ENCODE measurements around the gene DOC2B.
"Not testable (repeated sequence)": the region's sequence is repeated elsewhere in the genome, so short reads cannot be mapped to it uniquely, and the experiment has no call there.

DOC2B gene

GRCh38 chr17:144936-145670 is 36.3 kb downstream of the DOC2B start:
- no peak for DNase-seq (ENCODE audit: low spot score)

GRCh38 chr17:143785-144281 is 37.6 kb downstream of the DOC2B start:
- peak; percentile 60 for DNase-seq (ENCODE audit: low spot score)

- no peak for DNase-seq (ENCODE audit: low spot score)
These were observed 38.3 kb downstream of the DOC2B start for GRCh38 chr17:142876-143784.

- peak; percentile 44 for DNase-seq (ENCODE audit: low spot score)
These were observed 39.3 kb downstream of the DOC2B start for GRCh38 chr17:142102-142661.

GRCh38 chr17:139401-140205 is 41.8 kb downstream of the DOC2B start:
- not testable (repeated sequence) for DNase-seq (ENCODE audit: low spot score)

GRCh38 chr17:137166-137807 is 44.2 kb downstream of the DOC2B start, which contains the start of gene SCGB1C2:
SCGB1C2 (plus strand) TSS chr17:137569; CDS start chr17:137591, 22 bp downstream.
- DNase-seq (ENCODE audit: low spot score), result not testable (repeated sequence)

- not testable (repeated sequence) for DNase-seq (ENCODE audit: low spot score)
These were observed 44.9 kb downstream of the DOC2B start for GRCh38 chr17:136531-136930.

DNA sequence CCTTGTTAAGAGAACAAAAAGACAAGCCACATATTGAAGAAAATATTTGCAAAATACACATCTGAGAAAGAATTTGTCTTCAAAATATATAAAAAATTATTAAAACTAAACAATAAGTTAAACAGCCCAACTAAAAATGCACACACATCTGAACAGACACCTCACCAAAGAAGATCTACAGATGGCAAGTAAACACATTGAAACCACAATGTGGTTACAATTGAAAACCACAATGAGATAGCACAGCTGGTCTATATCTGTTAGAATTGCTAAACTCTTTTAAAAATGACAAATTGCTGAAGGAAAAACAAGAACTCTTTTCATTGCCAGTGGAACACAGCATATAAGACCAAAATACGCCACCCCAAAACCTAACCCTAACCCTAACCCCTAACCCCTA is 45.6 kb downstream of the DOC2B start:
- not testable (repeated sequence) for DNase-seq (ENCODE audit: low spot score)

- not testable (repeated sequence) for DNase-seq (ENCODE audit: low spot score)
These were observed 46.4 kb downstream of the DOC2B start for GRCh38 chr17:135022-135421.

GRCh38 chr17:134332-134785 is 47.1 kb downstream of the DOC2B start:
- DNase-seq (ENCODE audit: low spot score), result not testable (repeated sequence)

DNA sequence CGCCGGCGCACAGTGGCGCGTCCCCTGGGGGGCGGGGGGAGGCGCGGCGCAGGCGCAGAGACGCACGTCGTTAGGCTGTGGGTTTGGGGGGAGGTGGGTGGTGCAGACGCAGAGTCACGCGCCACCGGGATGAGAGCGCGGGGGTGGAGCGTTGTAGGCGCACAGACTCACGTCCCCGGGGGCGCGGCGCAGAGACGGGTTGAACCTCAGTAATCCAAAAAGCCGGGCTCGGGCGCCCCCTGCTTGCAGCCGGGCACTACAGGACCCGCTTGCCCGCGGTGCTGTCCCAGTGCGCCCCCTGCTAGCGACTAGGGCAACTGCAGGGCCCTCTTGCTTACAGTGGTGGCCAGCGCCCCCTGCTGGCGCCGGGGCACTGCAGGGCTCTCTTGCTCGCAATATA is 47.5 kb downstream of the DOC2B start:
- DNase-seq (ENCODE audit: low spot score), result not testable (repeated sequence)

GRCh38 chr17:118339-118917 is 63.0 kb downstream of the DOC2B start:
- not testable (repeated sequence) for DNase-seq (ENCODE audit: low spot score)

GRCh38 chr17:113111-113510 is 68.3 kb downstream of the DOC2B start:
- DNase-seq (ENCODE audit: low spot score), result not testable (repeated sequence)

Data from kidney capillary endothelial cell (primary cell).